ENCODE results near the gene PAK1.

PAK1 gene

DNA sequence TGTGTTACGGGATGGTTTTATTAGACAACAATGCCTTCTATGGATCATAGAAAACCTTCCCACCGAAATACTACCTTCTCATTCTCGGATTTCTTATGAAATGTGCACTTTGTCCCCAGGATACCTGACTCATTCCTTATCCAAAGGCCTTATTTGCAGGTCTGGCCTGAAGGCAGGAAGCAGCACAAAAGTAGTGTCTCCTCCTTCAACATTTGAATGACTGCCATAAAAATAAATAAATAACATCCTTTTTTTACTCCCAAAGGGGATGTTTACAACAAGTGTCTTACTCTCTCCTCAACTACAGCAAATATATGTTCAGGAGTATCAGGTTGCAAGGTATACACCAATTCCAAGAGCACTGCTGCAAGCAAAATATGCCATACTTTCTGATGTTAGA is 41.6 kb upstream of the PAK1 start:
- DNase-seq (ENCODE audit: low read depth) = no peak
- TF ChIP-seq, protein P1, sequence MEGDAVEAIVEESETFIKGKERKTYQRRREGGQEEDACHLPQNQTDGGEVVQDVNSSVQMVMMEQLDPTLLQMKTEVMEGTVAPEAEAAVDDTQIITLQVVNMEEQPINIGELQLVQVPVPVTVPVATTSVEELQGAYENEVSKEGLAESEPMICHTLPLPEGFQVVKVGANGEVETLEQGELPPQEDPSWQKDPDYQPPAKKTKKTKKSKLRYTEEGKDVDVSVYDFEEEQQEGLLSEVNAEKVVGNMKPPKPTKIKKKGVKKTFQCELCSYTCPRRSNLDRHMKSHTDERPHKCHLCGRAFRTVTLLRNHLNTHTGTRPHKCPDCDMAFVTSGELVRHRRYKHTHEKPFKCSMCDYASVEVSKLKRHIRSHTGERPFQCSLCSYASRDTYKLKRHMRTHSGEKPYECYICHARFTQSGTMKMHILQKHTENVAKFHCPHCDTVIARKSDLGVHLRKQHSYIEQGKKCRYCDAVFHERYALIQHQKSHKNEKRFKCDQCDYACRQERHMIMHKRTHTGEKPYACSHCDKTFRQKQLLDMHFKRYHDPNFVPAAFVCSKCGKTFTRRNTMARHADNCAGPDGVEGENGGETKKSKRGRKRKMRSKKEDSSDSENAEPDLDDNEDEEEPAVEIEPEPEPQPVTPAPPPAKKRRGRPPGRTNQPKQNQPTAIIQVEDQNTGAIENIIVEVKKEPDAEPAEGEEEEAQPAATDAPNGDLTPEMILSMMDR (IDR thresholded peaks at IDR 0.05; ENCODE audit: control insufficient read depth, insufficient read depth, low read depth, low read length, missing control alignments) = no peak
- no peak overlapping the region for H3K4me3 ChIP-seq (ENCODE audit: control insufficient read depth, low read depth, low read length)

DNA sequence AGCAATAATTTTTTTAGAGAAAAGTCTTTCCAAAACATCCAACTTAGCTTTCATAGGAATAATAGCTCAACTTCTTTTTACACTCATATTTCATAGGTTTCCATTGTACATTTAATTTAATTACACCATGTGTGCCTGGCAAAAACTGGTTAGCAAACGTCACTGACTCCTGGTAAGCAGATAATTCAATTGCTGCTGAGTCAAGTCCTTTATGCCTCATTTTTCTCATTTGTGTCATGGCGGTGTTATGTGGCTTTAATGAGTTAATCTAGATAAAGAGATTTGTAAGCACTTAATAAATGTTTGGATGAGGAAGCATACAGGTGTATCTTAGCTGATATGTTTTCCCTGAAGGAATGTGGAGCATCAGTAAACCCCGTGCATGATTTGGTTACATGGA is 41.2 kb upstream of the PAK1 start:
- TF ChIP-seq, protein P1 (IDR thresholded peaks at IDR 0.05; ENCODE audit: control insufficient read depth, insufficient read depth, low read depth, low read length, missing control alignments) = no peak
- no peak for DNase-seq (ENCODE audit: low read depth)

DNA sequence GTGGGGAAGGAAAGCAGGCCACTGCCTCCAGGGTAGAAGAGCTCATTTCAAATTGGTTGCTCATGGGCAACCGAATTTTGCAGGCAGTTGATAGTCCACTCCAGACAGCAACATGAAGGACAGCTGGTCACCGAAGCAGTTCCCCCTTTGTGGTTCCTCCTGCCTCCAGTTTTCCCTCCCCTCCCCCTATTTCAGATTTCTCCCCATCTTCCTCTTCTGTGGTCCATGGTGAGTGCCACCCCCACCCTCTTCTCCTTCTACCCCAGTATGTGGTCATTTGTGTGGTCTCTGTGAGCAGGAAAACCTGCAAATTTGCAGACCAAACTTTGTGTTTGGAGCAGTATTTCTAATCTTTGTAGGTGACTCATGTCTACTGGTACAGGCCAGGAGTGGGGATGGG is 38.2 kb upstream of the PAK1 start:
- no peak for DNase-seq (ENCODE audit: low read depth)
- no peak overlapping the region for H3K4me3 ChIP-seq (ENCODE audit: control insufficient read depth, low read depth, low read length)
- TF ChIP-seq, protein P1 (IDR thresholded peaks at IDR 0.05; ENCODE audit: control insufficient read depth, insufficient read depth, low read depth, low read length, missing control alignments) = no peak

More for the DNA sequence above, 41.2 kb upstream of the PAK1 start:
- H3K4me3 ChIP-seq (ENCODE audit: control insufficient read depth, low read depth, low read length) = no peak overlapping the region

DNA sequence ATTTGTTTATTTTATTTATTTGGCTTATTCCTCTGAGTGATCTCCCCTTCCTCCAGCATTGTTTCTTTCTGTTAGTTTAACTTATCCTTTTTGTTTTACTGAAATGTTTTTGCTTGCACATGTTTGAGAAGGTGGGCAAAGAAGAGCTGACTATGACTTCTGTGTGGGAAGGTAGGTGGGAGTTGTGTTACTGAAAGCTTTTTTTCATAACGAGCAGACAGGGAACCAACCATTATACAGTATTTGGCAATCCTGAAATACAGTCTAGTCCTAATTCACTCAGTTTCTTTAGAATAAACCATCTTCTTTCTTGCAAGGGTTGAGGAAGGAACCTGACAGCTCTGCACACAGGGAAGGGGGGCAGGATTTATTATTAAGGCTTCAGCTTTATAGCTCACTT is 37.0 kb upstream of the PAK1 start:
- TF ChIP-seq, protein P1 (IDR thresholded peaks at IDR 0.05; ENCODE audit: control insufficient read depth, insufficient read depth, low read depth, low read length, missing control alignments) = no peak
- H3K4me3 ChIP-seq (ENCODE audit: control insufficient read depth, low read depth, low read length) = no peak overlapping the region
- no peak for DNase-seq (ENCODE audit: low read depth)

DNA sequence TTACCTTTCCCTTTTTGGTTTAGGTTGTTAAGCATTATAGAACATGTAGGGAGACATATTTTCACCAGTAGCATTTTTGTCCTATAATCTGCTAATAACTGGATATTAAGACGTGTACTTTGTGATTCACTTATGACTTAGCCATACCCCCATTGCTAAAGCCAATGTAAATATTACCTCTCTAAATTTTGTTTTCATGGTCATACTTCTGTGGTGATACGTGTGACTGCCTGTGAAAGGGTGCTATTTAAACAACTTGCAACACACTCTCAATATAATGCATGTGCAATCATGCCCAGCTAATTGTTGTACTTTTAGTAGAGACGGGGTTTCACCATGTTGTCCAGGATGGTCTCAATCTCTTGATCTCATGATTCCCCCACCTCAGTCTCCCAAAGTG is 36.2 kb upstream of the PAK1 start:
- no peak for DNase-seq (ENCODE audit: low read depth)
- TF ChIP-seq, protein P1 (IDR thresholded peaks at IDR 0.05; ENCODE audit: control insufficient read depth, insufficient read depth, low read depth, low read length, missing control alignments) = no peak
- H3K4me3 ChIP-seq (ENCODE audit: control insufficient read depth, low read depth, low read length) = no peak overlapping the region

GRCh38 chr11:77508019-77508418 is 34.1 kb upstream of the PAK1 start:
- no peak overlapping the region for H3K4me3 ChIP-seq (ENCODE audit: control insufficient read depth, low read depth, low read length)
- TF ChIP-seq, protein P1 (IDR thresholded peaks at IDR 0.05; ENCODE audit: control insufficient read depth, insufficient read depth, low read depth, low read length, missing control alignments) = peak; percentile 14
- no peak for DNase-seq (ENCODE audit: low read depth)

GRCh38 chr11:77506857-77507256 is 33.0 kb upstream of the PAK1 start:
- DNase-seq (ENCODE audit: low read depth) = no peak
- no peak overlapping the region for H3K4me3 ChIP-seq (ENCODE audit: control insufficient read depth, low read depth, low read length)
- TF ChIP-seq, protein P1 (IDR thresholded peaks at IDR 0.05; ENCODE audit: control insufficient read depth, insufficient read depth, low read depth, low read length, missing control alignments) = no peak
